Mesothelial cell of epicardium (in vitro differentiated cells): ENCODE measurements around the gene MED8. TPM values are rescaled to one million over a fixed set of nuclear protein-coding genes. Genes with fewer than 3 reads are reported as not detected.

Source experiments
- DNase-seq, 2 experiments: peaks; one replicate each; pipeline ENCODE4 v3.0.0; 2021; ENCODE audit warnings: low spot score in 2 of 2; ENCODE audit not compliant: unreplicated experiment in 2 of 2
- H3K27ac Mint-ChIP-seq: 2 replicates; pipeline ENCODE4 v1.8.0; 2021; ENCODE audit warnings: mixed read lengths
- H3K27me3 Mint-ChIP-seq: 2 replicates; pipeline ENCODE4 v1.8.0; 2021; ENCODE audit warnings: low read depth, mixed read lengths
- H3K36me3 Mint-ChIP-seq: 2 replicates; pipeline ENCODE4 v1.8.0; 2021; ENCODE audit warnings: mixed read lengths
- H3K4me1 Mint-ChIP-seq: 2 replicates; pipeline ENCODE4 v1.8.0; 2021; ENCODE audit warnings: mixed read lengths
- H3K4me3 Mint-ChIP-seq: 2 replicates; pipeline ENCODE4 v1.8.0; 2021; ENCODE audit warnings: mild to moderate bottlenecking, moderate library complexity, mixed read lengths
- H3K9me3 Mint-ChIP-seq: 2 replicates; pipeline ENCODE4 v1.8.0; 2021; ENCODE audit warnings: mixed read lengths
- CTCF ChIP-seq: fragments of 200-600 bp; sonication (generic); IDR thresholded peaks from one replicate; pipeline ENCODE4 v1.5.0; 2021; ENCODE audit warnings: antibody characterized with exemption; ENCODE audit not compliant: unreplicated experiment
- total RNA-seq: library from RNA; stranded (reverse); gene quantifications from 3 replicates; pipeline ENCODE4 v1.2.1, GENCODE V29; 2021

MED8 gene
- total RNA-seq, 1 donor from 2014 or later: 30.4 TPM

- no peak for DNase-seq
- peaks cover 15% of the 10 kb centered on the region for H3K36me3 Mint-ChIP-seq
- peak overlapping the region; percentile 18 for H3K27ac Mint-ChIP-seq
- no peak for TF ChIP-seq CTCF
- H3K4me1 Mint-ChIP-seq: no peaks in the 10 kb centered on the region
- no peaks in the 10 kb centered on the region for H3K9me3 Mint-ChIP-seq
- H3K27me3 Mint-ChIP-seq: no peaks in the 10 kb centered on the region
- H3K4me3 Mint-ChIP-seq: no peak overlapping the region
These were observed 7.4 kb downstream of the MED8 start for GRCh38 chr1:43382027-43382779.

- H3K27ac Mint-ChIP-seq: no peak overlapping the region
- TF ChIP-seq CTCF: no peak
- no peak for DNase-seq
- H3K36me3 Mint-ChIP-seq: peaks cover 15% of the 10 kb centered on the region
- no peaks in the 10 kb centered on the region for H3K9me3 Mint-ChIP-seq
- no peak overlapping the region for H3K4me3 Mint-ChIP-seq
- no peaks in the 10 kb centered on the region for H3K4me1 Mint-ChIP-seq
- no peaks in the 10 kb centered on the region for H3K27me3 Mint-ChIP-seq
These were observed 8.0 kb downstream of the MED8 start for GRCh38 chr1:43381612-43382011.

- H3K27me3 Mint-ChIP-seq: no peaks in the 10 kb centered on the region
- no peak overlapping the region for H3K27ac Mint-ChIP-seq
- no peak for DNase-seq
- no peak for TF ChIP-seq CTCF
- H3K4me3 Mint-ChIP-seq: no peak overlapping the region
- H3K36me3 Mint-ChIP-seq: peaks cover 9% of the 10 kb centered on the region
- no peaks in the 10 kb centered on the region for H3K4me1 Mint-ChIP-seq
- H3K9me3 Mint-ChIP-seq: no peaks in the 10 kb centered on the region
These were observed 10.1 kb downstream of the MED8 start for GRCh38 chr1:43379476-43379875.

GRCh38 chr1:43377831-43378230, 11.8 kb downstream of the MED8 start:
- no peaks in the 10 kb centered on the region for H3K9me3 Mint-ChIP-seq
- H3K4me1 Mint-ChIP-seq: no peaks in the 10 kb centered on the region
- no peak for DNase-seq
- no peak overlapping the region for H3K4me3 Mint-ChIP-seq
- peaks cover 9% of the 10 kb centered on the region for H3K36me3 Mint-ChIP-seq
- TF ChIP-seq CTCF: no peak
- H3K27me3 Mint-ChIP-seq: no peaks in the 10 kb centered on the region
- H3K27ac Mint-ChIP-seq: no peak overlapping the region

GRCh38 chr1:43376723-43377235, 12.8 kb downstream of the MED8 start:
- H3K9me3 Mint-ChIP-seq: no peaks in the 10 kb centered on the region
- no peak for TF ChIP-seq CTCF
- H3K4me3 Mint-ChIP-seq: no peak overlapping the region
- H3K27me3 Mint-ChIP-seq: no peaks in the 10 kb centered on the region
- H3K4me1 Mint-ChIP-seq: no peaks in the 10 kb centered on the region
- DNase-seq: no peak
- peaks cover 9% of the 10 kb centered on the region for H3K36me3 Mint-ChIP-seq
- H3K27ac Mint-ChIP-seq: no peak overlapping the region
